ENCODE results near the gene BICC1. TPM values are rescaled to one million over a fixed set of nuclear protein-coding genes. Genes with fewer than 3 reads are reported as not detected.

Gene BICC1
- total and polyA plus RNA-seq, 2 of the 8 experiments (the other 6 are each of a cell fraction or from before 2014, with no cell fraction given), result 0.20 to 0.73 TPM

DNA sequence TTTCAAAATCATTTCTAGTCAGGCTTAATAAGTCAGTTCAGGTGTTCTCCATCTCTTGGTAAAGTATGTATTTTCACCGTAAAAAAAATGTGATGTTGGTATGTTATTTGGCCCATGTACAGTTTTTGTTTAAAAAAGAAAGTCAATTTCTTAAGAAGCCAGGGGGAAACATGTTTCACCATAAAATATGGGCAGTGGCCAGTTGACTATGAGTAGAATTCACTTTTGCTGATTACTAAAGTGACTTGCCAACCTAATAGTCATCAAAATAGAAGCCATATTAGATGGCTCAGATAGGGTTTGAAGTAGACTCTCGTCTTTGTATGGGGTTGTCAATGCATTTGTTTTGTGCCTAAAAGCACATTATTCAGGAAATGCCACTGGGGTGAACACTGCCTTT, 266.3 kb downstream of the BICC1 start (continued):
- TF ChIP-seq, protein P1, sequence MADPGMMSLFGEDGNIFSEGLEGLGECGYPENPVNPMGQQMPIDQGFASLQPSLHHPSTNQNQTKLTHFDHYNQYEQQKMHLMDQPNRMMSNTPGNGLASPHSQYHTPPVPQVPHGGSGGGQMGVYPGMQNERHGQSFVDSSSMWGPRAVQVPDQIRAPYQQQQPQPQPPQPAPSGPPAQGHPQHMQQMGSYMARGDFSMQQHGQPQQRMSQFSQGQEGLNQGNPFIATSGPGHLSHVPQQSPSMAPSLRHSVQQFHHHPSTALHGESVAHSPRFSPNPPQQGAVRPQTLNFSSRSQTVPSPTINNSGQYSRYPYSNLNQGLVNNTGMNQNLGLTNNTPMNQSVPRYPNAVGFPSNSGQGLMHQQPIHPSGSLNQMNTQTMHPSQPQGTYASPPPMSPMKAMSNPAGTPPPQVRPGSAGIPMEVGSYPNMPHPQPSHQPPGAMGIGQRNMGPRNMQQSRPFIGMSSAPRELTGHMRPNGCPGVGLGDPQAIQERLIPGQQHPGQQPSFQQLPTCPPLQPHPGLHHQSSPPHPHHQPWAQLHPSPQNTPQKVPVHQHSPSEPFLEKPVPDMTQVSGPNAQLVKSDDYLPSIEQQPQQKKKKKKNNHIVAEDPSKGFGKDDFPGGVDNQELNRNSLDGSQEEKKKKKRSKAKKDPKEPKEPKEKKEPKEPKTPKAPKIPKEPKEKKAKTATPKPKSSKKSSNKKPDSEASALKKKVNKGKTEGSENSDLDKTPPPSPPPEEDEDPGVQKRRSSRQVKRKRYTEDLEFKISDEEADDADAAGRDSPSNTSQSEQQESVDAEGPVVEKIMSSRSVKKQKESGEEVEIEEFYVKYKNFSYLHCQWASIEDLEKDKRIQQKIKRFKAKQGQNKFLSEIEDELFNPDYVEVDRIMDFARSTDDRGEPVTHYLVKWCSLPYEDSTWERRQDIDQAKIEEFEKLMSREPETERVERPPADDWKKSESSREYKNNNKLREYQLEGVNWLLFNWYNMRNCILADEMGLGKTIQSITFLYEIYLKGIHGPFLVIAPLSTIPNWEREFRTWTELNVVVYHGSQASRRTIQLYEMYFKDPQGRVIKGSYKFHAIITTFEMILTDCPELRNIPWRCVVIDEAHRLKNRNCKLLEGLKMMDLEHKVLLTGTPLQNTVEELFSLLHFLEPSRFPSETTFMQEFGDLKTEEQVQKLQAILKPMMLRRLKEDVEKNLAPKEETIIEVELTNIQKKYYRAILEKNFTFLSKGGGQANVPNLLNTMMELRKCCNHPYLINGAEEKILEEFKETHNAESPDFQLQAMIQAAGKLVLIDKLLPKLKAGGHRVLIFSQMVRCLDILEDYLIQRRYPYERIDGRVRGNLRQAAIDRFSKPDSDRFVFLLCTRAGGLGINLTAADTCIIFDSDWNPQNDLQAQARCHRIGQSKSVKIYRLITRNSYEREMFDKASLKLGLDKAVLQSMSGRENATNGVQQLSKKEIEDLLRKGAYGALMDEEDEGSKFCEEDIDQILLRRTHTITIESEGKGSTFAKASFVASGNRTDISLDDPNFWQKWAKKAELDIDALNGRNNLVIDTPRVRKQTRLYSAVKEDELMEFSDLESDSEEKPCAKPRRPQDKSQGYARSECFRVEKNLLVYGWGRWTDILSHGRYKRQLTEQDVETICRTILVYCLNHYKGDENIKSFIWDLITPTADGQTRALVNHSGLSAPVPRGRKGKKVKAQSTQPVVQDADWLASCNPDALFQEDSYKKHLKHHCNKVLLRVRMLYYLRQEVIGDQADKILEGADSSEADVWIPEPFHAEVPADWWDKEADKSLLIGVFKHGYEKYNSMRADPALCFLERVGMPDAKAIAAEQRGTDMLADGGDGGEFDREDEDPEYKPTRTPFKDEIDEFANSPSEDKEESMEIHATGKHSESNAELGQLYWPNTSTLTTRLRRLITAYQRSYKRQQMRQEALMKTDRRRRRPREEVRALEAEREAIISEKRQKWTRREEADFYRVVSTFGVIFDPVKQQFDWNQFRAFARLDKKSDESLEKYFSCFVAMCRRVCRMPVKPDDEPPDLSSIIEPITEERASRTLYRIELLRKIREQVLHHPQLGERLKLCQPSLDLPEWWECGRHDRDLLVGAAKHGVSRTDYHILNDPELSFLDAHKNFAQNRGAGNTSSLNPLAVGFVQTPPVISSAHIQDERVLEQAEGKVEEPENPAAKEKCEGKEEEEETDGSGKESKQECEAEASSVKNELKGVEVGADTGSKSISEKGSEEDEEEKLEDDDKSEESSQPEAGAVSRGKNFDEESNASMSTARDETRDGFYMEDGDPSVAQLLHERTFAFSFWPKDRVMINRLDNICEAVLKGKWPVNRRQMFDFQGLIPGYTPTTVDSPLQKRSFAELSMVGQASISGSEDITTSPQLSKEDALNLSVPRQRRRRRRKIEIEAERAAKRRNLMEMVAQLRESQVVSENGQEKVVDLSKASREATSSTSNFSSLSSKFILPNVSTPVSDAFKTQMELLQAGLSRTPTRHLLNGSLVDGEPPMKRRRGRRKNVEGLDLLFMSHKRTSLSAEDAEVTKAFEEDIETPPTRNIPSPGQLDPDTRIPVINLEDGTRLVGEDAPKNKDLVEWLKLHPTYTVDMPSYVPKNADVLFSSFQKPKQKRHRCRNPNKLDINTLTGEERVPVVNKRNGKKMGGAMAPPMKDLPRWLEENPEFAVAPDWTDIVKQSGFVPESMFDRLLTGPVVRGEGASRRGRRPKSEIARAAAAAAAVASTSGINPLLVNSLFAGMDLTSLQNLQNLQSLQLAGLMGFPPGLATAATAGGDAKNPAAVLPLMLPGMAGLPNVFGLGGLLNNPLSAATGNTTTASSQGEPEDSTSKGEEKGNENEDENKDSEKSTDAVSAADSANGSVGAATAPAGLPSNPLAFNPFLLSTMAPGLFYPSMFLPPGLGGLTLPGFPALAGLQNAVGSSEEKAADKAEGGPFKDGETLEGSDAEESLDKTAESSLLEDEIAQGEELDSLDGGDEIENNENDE (IDR thresholded peaks at IDR 0.05; ENCODE audit: insufficient replicate concordance, low read length), result no peak
- no peak for TF ChIP-seq BCL11A (IDR thresholded peaks at IDR 0.05; ENCODE audit: low read depth in 2 of 2, low read length in 2 of 2)
- TF ChIP-seq YY1 (IDR thresholded peaks at IDR 0.05; ENCODE audit: low read depth, low read length), result no peak
